ENCODE data around the gene TMEM40.

GRCh38 chr3:12741209-12741608 is 17.9 kb downstream of the TMEM40 start:
- no peak for TF ChIP-seq EP300 (IDR thresholded peaks at IDR 0.05; ENCODE audit: low read length)
- TF ChIP-seq EZH2 (IDR thresholded peaks at IDR 0.05; ENCODE audit: borderline replicate concordance, low read depth, low read length), result no peak
- TF ChIP-seq SRSF3 (IDR thresholded peaks at IDR 0.05; ENCODE audit: insufficient read depth, low read length), result no peak
- no peak for TF ChIP-seq GTF3C2 (IDR thresholded peaks at IDR 0.05; ENCODE audit: borderline replicate concordance, extremely low read depth, insufficient read length)
- no peak for TF ChIP-seq ZNF586 (CRISPR knock-in tag; conservative IDR thresholded peaks at IDR 0.05)
- no peak for TF ChIP-seq ELF2 (CRISPR knock-in tag; IDR thresholded peaks at IDR 0.05)
